Activated CD4-positive, alpha-beta T cell treated with anti-CD3 and anti-CD28 coated beads, Interleukin-2, amount 50 U/mL, for 1 hour (primary cell): ENCODE measurements around the gene ZFR2.

Experiments used
- DNase-seq: peaks from one replicate; pipeline ENCODE4 v3.0.0-alpha.2; 2020

ZFR2 gene

DNA sequence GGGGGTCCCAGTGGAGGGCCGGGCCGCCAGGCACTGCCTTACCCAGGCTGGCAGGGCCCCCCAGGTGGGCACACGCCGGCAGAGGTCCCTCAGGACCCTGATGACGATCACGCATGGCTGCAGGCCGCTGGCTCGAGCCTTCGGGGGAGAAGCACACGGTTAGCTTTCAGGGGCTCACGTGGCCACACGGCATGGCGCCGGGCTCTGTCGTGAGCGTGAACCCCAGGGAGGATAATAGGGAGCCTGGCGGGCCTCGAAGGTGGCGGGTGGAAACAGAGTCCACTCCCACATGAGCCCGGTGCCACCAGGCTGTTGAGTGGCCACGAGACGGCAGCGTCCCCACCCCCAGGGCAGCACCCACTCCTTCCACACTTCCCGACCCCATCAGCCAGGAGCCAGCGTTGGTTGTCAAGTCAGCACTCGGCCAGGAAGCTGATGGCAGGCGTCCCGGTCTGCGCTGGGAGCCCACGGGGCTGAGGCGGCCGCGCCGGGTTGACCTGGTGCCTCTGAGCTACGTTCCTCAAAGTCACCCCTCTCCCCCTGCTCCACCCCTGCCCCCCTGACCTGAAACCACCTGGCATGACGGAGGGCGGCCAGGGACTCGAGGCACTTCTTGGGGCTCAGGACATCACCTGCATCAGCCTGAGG is 58.0 kb downstream of the ZFR2 start:
- DNase-seq: no peak

DNA sequence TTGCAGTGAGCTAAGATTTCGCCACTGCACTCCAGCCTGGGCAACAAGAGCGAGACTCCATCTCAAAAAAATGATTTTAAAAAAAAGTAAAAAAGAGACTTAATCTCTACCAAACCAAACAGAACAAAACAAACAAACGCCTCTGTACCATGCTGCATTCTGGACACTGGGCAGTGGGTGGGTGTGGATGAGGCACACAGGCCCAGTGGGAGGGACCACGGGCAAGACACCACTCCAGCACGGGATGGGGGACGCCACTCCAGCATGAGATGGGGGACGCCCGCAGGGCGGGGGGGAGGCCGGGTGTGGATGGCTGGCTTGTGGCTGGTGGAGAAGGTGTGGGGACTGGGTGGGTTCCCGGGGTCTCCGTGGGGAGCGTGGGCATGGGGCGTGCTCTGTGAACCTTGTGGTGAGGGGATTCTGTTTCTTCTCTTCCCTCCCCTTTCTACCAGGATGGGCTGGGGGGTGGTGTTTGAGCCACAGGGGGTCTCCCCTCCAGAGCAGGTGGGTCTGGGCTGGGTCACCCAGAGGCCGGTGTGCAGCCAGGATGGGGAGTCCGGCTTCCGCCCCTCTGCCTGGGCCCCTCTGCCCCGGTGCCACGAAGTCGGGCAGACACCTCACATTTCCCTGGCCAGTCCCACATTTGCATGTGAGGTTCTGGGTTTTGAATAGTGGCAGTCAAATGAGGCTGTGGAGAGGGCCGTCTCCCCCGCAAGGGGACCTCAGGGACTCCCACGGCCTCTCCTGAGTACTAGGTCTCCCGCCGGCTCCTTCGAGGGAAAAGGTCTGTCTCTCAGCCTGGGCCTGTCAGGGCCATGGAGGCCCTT is 58.7 kb downstream of the ZFR2 start:
- no peak for DNase-seq

DNA sequence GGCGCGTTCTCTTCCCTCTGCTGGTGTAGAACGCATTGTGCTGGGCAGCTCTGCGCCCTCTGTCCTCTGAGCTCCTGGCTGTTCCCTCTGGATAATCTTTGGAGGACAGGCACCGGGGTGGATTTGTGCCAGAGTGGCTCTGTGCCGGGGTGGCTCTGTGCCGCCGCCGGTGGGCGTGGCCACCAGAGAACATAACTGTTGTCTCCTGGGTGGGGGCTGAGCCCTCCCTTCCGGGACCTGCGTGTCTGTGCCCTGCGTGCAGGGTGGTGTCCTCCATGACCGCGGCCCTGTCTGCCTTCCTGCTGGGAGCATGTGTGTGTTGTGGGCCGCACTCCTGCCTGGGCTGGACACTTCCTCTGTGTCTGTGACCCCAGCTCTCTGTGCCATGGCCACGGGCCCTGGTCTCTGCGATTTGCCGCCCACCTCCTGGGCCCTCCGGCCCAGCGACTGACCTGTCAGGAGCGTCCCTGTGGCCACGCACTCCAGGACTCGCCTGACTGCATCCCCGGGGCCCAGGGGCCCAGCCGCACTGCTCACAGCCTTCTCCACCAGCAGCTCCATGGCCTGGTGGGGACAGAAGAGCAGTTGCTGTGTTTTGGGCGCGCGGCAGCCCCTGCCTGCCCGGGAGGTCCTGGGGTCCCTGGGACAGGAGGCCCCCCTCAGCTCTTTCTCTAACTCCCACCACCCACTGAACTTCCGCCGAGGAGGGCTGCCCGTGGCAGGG is 60.3 kb downstream of the ZFR2 start:
- DNase-seq: no peak

DNA sequence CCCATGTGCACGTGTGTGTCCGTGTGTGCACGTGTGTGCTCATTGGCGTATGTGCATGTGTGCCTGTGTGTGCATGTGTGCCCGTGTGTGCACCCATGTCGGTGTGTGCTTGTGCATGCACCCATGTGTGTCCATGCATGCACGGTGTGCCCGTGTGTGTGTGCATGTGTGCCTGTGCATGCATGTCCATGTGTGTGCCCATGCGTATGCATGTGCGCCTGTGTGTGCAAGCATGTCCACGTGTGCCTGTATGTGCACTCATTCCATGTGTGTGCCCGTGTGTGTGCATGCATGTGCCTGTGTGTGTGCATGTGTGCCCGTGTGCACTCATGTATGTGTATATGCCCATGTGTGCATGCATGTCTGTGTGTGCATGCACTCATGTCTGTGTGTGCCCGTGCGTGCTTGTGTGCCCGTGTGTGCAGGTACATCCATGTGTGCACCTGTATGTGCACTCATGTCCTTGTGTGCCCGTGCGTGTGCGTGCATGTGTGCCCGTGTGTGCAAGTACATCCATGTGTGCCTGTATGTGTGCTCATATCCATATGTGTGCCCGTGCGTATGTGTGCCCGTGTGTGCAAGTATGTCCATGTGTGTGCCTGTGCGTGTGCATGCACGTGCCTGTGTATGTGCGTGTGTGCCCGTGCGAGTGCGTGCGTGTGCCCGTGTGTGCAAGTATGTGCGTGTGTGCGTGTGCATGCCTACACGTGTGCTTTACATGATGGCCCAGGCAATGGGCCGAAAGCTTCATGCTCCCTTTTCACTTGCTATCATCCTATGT is 61.1 kb downstream of the ZFR2 start:
- DNase-seq: no peak

DNA sequence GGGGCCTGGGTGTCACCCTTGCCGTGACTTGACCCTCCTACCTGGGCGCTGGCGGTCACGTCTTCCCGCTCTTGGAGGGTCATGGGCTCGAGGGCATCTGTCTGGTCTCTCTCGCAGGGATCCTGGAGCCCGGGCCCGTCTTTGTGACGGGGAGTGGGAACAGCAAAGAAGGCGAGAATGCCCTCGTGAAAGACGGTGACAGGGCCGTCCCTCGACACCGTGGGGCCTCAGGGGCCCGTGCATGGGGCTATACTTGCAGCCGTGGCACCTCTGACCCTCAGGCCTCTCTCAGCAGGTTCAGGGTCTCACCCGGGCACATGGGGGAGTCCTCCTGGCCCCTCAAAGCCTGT is 61.7 kb downstream of the ZFR2 start:
- no peak for DNase-seq

DNA sequence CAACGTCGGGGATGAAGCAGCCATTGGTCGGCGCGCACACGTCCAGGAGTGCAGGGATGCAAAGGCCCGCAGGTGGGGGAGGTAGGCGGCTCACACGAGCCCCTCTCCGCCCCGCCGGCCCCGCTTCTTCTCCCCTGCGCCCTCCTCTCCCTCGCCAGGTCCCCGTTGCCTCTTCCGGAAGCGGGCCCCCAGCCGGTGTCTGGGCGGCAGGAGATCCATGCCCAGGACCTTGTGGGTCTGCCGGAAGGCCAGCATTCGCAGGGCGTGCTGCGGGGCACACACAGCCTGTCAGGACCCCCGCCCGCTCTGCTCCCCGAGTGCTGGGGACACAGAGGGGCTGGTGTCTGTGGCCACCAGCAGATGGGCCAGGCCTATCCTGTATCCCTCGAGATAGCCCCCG is 63.0 kb downstream of the ZFR2 start:
- no peak for DNase-seq

DNA sequence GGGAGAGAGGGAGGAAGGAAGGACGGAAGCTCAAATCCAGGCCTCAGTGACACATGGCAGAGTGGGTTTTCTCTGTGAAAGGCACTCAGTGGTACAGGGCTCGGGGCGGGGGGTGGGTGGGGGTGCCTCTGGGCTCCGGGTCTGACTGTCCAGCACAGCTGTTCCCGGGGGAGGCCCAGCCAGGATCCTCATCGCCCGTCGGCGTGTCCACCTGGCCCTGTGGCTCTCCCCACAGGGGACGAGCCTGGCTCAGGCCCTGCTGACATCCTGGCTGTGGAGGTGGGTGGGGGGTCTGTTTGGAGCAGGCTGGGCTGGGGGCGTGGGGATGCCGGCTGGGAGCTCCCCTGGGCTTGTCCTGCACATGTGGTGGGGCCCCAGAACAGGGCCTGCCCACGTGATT is 64.4 kb downstream of the ZFR2 start:
- DNase-seq: no peak

DNA sequence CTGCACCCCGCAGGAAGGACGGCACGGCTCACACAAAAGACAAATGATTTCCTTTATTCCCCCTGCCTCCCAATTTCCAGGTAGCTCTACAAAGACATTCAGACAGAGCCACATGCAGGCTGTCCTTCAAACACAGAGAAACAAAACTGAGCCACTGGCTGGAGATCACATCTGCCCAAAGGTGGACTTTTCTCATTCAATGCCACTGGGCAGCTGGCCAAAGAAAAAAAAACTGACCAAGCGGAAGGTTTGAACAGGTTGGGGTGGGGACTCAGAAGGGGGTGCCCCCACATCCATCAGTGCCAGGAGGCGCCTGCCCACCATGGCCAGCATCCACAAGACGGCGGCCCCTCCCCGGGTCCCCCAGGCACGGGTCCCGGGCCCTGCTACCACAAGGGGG is 64.9 kb downstream of the ZFR2 start:
- no peak for DNase-seq

DNA sequence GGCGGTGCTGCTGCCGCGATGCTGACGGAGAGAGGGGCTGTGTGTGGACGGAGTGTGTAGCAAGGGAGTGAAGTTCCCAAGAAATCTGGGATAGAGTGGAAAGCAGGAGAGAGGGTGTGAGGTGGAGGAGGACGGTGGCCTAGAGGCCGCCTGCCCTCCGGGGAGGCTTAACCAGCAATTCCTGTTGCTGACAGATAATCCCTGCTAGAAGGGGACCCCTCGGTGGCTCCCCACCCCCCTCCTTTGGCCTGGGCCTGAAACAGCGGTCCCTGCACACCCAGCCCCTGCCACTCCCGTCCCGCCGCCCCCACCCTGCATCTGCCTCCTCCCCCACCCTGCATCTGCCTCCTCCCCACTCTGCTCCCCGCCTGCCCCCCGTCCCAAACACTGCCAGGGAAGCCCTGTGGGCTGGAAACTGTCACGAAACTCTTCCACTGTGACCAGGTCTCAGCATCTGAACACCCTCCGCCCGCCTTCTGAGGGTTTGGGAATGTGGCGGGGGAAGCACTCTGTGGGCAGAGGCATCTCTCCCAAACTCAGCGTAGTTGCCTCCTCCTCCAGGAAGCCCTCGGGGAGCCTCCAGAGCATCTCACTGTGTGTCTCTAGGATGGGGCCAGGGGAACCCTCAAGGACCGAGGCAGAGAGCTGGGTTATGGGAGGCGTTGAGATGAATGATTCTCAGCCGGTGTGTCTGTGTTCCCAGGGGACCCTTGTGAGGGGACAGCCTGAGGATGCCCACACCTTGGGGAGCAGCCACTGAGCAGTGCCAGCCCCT is 65.5 kb downstream of the ZFR2 start:
- DNase-seq: no peak

DNA sequence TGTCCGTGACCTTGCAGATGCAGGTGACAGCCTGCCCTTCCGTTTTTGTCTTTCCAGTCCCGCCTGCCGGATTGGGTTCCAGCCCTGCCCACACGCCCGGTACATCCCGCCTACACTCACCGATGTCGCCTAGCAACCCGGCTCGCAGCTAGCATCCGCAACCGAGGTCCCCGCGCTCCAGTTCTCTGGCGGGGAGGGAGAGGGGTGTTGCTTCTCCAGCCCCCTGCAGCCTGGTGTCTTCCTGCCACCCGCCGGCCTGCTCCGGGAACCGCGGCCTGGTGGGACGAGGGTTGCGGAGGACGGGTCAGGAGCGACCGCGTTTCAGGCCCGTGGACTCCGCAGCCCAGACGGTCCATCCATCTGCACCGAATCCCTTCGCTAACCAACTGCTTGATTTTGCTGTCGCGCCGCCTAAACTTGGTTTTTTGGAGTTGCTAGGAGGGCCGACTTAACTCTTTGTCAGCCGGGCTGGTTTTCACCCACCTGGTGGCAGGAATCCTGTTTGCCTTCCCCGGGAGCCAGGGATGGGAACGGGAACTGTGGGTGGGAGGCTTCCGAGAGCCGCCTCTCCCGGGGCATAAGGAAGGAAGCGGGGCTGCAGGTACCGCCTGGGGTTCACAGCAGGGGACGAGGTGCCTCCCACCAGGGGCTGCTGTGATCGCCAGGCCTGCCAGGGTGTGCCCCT is 67.3 kb downstream of the ZFR2 start:
- DNase-seq: peak; percentile 49

DNA sequence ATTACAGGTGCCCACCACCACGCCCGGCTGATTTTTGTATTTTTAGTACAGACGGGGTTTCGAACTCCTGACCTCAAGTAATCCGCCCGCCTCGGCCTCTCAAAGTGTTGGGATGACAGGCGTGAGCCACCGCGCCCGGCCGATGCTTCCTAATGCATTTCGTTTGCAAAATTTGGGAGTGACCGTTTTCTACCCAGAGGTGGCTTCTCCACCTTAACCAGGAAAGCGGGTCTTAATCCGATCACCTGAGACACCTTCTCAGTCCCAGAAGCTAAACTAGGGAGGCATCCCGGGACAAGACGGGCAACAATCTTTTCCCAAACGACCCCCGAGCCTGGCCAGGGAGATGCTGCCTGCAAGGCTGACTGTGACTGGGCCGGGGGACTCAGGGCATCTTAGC is 67.8 kb downstream of the ZFR2 start:
- DNase-seq: no peak

DNA sequence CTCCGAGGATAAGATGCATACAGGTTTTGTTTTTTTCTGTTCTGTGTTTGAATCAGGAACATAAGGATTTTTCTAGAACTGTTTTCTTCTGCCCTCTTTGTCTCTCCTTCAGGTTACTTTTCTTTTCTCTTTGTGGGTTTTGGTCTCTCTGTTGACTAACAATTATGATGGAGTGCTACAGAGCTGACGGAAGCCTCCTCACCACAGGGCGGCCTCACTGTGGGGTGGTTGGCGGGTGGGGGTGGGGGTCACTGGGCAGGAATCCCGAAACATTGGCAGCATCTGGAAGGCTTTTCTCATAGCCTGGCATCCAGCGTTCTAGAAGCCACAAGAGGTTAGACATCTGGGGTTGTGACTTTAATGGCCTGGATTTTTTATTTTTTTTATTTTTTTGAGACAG is 70.7 kb downstream of the ZFR2 start:
- no peak for DNase-seq

DNA sequence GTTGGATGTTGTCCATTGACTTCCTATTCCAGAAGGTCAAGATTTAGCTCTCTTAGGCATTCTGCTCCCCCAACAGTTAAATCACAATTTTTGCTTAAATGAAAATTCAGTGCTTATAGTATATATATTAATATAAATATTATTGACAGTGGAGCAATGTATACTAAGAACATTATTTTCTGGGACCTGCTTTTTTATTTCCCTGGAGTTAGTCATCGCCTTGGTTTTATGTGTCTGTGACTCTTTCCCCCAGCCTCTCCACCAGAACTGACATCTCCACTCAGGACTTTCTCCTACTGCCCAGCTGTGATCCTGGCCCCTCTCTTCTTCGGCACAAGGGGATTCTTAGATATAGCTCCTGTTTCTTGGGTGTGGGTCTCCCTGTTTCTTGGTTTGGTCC is 72.5 kb downstream of the ZFR2 start:
- DNase-seq: no peak

DNA sequence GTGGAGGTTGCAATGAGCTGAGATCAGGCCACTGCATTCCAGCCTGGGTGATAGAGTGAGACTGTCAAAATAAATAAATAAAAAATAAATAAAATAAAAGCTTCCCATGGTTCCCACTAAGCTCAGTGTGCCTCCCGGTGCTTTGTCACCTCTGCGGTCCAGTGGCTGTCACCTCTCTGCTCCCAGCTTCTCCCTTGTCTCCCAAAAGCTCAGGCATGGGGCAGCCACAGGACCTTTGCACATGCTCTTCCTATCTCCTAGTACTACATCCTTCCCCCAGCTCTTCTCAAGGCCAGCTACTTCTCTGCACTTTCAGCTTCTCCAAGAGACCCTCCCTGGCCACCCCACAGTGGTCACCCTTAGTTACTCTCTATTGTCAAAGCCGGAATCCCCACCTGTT is 75.0 kb downstream of the ZFR2 start:
- DNase-seq: no peak

DNA sequence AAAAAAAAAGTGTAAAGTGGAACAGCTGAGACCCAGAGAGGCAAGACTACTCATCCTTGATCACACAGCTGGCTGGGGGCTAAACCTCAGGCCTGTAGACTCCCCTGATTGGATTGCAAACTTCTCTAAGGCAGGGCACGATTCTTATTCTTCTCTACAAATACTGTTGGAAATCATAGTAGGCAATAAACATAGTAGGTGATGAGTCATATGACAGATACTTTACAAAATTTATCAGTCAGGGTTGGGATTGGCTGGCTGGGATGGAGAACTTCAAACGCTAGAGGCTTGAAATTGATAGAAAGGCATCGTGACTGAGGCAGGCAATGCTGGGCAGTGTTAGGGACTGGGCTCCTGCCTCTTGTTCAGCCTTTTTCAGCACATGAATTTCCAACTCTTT is 76.7 kb downstream of the ZFR2 start:
- DNase-seq: no peak

DNA sequence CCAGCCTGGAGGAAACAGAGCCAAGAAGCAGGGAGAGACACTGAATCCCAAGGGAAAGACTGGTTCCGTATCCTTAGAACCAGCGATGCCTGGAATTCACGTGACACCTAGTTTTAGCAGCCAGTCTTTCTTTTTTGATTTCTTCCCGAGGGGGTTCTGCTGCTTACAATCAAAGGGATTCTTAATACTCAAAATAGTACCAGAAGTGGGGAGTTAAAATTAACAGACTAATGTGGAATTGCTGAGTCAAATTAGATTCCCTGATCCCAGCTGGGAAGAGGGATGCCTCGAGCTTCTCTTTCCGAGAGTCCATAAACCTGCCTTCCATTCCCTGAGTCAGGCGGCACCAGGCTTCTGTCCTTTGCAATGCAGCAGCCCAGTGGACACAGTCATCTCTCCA is 77.9 kb downstream of the ZFR2 start:
- no peak for DNase-seq

DNA sequence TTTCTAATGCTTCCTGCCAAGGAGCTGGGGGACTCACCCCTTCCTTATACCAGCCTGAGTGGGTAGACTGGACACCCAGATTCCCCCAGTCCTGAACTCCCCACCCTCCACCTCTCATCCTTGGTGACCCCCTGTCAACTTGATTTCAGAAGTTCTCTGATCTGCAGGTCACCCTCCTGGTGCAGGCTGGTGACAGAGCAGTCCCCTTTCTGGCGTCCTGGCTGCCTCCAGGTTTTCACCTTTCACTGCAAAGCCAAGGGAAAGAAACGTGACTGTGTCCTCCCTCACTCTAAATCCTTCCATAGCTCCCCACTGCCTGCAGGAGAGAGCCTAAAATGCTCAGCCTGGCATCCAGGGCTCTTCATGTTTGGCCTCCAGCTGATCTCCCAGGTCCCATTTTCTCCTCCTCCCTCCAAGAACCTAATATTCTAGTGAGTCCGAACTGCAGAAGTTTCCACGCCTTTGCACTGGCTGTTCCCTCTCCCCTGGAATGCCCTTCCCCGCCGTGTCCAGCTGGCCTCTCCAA is 78.6 kb downstream of the ZFR2 start:
- DNase-seq: no peak

DNA sequence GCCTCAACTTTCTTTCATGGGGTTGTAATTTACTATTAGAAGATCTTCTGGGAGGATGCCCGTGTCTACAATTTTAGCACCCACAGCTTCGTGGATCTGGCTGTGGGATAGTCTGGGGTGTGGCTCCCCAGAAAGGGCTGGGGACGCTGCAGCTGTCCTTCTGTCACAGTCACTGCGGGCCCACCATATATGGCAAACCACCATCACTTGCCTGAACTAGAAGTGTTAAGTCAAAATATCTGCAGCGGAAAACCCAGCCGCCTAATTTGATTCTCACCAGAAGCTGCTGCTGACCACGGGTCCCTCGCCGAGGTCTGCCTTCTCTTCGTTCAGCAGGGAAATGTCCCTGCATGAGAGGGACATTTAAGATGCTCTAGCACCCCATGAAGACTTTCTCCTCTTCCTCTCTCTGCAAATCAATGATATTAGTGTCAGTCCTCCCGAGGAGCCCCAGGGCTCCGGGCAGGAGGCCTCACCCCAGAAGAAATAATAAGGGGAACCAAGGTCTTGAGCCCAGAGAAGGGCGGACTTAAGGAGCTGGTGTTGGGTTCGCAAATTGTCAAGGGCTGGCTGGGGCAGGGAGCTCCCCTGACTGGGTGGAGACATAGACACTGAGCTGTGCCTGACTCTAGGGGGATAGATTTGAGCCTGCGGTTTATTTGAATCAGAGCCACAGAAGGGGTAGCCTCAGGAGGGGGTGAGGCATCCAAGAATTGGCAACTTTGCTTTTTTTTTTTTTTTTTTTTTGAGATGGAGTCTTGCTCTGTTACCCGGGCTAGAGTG is 79.7 kb downstream of the ZFR2 start:
- no peak for DNase-seq

DNA sequence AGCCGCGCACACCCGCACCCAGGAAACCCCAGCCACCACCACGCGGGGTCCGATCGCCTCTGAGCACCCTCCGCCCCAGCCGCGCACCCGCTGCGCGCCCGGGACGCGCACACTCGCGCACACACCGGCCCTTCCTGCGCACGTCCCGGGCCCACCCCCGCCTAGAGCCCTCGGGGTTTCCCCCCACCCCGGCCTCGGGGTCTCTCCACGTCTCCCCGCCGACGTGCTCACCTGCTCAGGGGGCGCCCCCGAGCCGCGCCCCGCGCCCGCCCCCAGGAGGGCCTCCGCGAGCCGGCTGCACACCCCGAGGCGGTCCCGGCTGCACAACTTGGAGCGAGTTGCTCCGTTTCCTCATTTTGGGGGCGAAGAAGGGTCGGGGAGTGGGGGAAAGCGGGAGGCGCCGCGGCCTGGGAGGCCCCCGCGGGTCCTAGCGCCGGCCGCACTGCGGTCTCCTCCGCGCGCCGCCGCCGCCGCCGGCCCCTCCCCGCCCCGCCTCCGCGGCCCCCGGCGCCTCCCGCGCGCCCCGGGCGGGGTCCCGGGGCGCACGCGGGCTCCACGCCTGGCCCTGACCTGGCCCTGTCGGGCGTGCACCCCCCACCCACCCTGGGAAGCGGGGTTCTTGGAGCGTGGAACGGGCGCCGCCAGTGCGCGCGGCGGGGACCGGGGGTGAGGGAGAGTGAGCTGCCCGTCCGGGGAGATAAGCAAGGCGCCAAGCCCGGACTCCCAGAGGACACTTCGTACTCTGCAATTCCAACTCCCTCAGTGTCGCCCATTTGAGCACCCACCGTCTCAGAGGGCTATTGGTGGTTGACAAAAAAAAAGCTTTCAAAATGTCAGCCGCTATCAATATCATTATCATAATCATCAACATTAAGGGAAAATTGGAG is 82.7 kb downstream of the ZFR2 start, which contains the start of gene MATK:
Gene MATK, minus strand, starts transcription at position 444 of the 887 bp plus-strand sequence. CDS start 1,246 bp downstream, outside the sequence.
- no peak for DNase-seq
